ENCODE results near the gene CDC5L. TPM values are rescaled to one million over a fixed set of nuclear protein-coding genes. Genes with fewer than 3 reads are reported as not detected.

Gene CDC5L
- polyA plus RNA-seq, 4 donors = 31.5 to 48.6 (median 40.7) TPM

DNA sequence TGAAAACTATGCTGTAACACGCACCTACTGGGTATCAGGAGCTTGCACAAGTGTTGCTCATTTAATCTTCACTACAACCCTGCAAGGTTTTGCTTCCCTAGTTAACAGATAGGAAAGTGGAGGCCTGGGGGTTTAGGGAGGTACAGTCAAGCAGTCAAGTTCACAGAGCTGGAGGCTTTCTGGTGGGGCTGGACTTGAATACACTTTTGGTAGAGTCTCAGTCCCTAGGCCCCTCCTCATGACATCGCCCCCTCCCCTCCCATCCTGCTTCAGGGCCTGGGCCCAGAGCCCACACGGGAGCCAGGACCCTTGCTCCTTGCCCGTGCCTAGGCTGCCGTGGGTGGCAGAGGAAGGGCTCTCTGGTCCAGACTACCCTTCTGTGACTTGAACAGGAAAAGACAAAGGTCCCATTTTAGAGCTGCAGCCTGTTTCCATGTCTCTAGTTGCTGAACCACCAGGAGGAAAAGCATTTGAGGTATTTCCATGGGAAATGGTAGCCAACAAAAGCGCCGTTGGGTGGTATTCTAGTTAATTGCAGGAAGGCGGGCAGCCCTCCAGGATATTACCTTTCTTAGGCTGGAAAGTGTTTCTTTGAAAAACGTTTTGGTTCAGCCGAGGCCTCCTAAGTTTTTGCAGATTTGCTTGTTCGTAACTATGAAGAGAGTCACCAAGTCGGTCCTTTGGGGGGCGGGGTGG is 84.9 kb downstream of the CDC5L start:
- DNase-seq (ENCODE audit: low read depth in 4 of 4, low spot score in 3 of 4) = no peak

DNA sequence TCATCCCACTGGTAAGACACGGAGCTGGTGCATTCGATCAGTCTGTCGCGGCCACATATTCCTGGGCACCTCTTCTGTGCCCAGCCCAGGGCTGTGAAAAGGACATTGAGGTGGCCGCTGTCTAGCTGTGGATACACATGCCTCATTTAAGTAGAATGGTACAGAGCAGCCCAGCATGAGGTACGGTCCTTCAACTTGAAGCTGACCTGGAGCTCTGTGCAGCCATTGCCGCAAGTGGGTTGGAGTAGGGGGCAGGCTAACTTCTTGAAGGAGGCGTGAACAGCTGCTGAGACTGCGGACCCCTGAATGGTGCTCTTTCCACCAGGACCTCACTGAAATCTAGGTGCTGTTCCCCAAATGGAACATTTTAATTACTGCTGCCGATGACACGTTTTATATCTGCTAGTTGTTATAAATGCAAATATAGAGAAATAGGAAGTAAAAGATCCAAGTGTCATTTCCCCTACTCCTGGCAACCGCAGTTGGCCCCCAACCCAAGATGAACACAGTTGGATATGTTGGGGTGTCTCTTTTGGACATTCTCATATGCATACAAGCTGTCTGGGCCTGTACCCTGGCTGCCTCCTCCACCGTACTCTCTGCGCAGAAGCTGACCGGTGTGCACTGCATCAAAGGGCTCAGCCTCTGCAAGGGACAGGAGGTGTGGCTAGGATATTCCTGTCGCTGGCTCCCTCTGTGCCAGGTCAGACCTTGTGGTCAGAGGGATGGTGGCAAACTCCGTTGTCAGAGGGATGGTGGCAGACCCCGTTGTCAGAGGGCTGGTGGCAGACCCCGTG is 86.1 kb downstream of the CDC5L start:
- DNase-seq (ENCODE audit: low read depth in 4 of 4, low spot score in 3 of 4) = no peak

DNA sequence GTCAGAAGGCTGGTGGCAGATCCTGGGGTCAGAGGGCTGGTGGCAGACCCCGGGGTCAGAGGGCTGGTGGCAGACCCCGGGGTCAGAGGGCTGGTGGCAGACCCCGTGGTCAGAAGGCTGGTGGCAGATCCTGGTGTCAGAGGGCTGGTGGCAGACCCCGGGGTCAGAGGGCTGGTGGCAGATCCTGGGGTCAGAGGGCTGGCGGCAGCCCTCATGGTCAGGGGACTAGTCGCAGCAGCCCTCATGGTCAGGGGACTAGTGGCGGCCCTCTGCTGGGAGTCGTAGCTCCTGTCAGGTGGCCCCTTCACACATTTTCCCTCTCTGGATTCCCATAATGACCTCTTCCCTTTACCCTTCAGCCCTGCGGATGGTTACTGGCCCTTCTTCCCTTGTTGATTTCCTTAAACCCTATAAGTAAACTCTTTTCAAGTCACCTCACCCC is 86.7 kb downstream of the CDC5L start:
- DNase-seq (ENCODE audit: low read depth in 4 of 4, low spot score in 3 of 4) = no peak

GRCh38 chr6:44474643-44475042 is 87.1 kb downstream of the CDC5L start:
- DNase-seq (ENCODE audit: low read depth in 4 of 4, low spot score in 3 of 4) = no peak

- no peak for DNase-seq (ENCODE audit: low read depth in 4 of 4, low spot score in 3 of 4)
Observed at GRCh38 chr6:44475417-44475778, 87.9 kb downstream of the CDC5L start.

- DNase-seq (ENCODE audit: low read depth in 4 of 4, low spot score in 3 of 4) = peak; percentile 64 to 74 (median 73)
Observed at GRCh38 chr6:44475779-44476434, 88.4 kb downstream of the CDC5L start.

GRCh38 chr6:44476849-44477248 is 89.3 kb downstream of the CDC5L start:
- DNase-seq (ENCODE audit: low read depth in 4 of 4, low spot score in 3 of 4) = no peak

DNA sequence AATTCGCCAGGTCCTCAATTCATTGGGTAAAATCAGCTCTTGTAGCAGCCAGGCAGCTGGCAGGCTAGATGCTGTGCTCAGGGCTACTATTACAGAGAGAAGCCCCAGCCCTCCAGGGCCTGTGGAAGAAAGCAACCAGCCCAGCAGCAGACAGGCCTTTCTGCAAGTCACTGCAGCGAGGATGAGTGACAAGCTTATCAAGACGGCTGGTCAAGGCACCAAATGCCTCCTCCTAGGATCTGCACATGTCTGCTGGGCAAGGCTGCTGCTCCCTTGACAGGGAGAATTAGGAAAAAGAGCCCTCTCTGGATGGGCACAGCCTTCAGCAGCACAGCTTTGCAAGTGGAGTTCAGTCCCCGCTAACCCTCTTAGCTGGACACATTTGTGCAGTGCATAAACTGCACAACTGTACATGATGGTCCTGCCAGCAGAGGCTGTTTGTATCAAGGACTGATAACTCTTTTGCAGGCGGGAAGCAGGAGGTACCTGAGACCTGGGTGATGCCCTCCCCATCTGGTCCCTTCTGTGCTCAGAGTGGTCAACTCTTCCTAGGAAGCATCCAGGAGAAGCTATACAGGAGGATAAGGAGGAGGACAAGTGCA is 89.9 kb downstream of the CDC5L start:
- no peak for DNase-seq (ENCODE audit: low read depth in 4 of 4, low spot score in 3 of 4)

DNA sequence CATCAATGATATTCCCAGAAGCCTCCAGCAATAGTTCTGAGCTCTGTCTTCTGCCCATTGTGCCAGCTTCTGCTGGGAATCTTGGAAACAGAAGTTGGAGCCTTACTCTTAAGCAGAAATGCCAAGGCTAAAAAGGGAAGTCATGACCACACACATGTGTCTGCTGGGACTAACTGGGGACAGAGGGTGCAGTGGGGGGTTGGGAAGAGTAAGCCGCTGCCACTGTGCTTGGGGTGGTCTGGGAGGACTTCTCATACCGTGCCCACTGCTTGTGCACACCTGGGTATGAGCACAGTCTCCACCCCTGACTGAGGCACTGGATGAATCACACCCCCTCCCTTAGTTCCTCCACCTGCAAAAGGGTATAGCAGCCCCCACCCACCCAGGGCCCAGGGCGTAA is 90.7 kb downstream of the CDC5L start:
- no peak for DNase-seq (ENCODE audit: low read depth in 4 of 4, low spot score in 3 of 4)

DNA sequence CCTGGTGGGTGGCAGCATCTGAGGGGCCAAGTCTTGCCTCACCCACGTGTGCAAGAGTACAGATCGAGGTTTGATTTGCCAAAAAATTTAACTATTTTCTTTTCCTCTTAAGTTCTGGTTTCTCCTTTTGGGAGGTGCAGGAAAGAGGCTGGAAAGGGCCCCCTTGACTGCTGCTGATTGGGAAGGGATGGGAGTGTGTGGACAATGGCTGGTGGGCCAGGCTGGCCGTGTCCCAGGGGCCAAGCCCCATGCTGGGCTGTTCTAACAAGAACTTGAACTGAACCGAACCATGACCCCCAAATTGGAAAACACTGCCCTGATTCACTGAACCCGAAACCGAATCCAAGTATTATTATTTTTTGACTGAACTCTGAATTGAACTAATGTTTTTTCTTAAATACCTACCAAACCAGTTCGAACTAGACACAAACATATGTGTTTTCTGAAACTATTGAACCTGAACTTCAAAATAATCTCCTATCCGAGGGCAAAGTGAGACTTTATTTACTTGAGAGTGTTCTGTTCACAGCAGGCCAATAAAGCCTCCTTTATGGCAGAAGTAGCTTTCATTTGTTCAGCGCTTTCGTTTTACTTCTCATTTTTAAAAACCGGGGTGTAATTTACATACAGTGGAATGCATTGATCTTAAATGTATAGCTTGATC is 91.2 kb downstream of the CDC5L start:
- no peak for DNase-seq (ENCODE audit: low read depth in 4 of 4, low spot score in 3 of 4)

DNA sequence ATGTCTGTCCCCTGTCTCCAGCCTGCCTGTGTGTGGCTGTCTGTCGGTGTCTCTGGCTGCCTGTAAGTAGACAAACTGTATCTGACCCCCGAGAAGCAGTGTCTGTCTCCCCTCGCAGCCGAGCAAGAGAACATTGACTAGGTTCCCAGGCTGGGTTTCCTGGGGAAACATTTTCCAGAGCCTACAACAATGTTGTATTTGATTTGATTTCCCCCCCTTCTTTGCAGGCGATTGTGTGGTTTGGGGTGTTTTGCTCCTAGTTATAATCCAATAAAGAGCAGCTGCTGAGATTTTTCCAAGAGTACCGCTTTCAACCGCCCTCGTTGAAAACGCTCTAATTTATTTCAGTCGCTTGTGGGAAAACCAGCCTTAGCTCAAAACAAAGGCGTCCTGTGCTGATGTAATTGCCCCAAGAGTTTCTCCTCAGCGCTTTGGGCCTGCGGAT is 92.6 kb downstream of the CDC5L start:
- DNase-seq (ENCODE audit: low read depth in 4 of 4, low spot score in 3 of 4) = no peak

GRCh38 chr6:44481056-44481455 is 93.5 kb downstream of the CDC5L start:
- no peak for DNase-seq (ENCODE audit: low read depth in 4 of 4, low spot score in 3 of 4)

DNA sequence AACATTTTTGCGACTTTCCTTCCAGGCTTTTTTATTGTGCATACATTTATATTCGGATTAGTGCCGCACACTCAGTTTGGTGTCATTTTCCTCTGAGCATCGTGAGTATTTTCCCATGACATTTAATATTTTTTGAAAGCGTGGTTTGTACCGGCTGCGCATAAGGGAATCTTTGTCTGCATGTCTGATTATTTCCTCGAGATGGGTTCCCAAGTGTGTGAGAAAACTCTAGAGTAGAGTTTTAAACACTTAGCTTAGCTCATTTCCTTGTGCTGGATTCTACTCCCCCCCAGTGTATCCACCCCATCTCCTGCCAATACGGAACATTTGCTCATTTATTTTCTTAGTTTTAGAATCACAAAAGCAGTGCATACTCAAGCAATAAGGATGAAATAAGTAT is 94.3 kb downstream of the CDC5L start:
- DNase-seq (ENCODE audit: low read depth in 4 of 4, low spot score in 3 of 4) = no peak

DNA sequence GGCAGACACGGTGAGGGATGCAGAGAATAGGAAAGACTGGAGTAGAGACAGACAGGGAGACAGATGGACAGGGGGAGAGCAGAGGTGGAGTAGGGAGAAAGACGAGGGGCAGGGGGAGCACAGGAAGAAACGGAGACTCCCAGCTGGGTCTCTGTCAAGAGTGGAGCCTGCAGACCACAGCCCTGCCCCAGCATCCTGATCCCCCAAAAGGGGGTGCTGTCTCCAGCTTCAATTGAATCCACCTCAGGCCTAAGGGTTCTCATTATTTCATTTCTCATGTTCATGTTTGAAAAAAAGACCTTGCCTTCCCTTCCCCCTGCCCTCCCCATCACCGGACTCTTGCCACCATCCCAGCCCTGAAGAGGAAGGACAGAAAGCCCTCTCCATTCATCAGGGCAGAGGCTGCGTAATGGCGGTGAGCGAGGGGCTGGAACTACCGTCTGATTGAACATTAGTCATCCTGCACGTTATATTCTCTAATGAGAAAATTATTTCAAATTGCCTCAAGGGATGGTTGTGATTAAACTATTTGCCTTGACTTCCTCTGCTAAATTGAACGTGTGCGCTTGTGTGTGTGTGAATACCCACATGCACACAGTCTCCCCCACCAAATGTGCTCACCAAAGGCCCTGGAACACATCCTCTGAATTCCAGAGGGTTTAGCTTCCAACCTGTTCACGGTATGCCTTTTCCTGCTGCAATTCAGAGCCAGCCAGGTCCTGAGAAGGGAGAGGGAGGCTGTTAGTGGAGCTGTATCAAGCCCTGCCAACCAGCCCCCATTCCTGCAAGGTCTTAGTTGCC is 98.3 kb downstream of the CDC5L start:
- DNase-seq (ENCODE audit: low read depth in 4 of 4, low spot score in 3 of 4) = no peak

GRCh38 chr6:44487002-44487401 is 99.5 kb downstream of the CDC5L start:
- no peak for DNase-seq (ENCODE audit: low read depth in 4 of 4, low spot score in 3 of 4)

- no peak for DNase-seq (ENCODE audit: low read depth in 4 of 4, low spot score in 3 of 4)
Observed at GRCh38 chr6:44487586-44487985, 100.1 kb downstream of the CDC5L start.

DNA sequence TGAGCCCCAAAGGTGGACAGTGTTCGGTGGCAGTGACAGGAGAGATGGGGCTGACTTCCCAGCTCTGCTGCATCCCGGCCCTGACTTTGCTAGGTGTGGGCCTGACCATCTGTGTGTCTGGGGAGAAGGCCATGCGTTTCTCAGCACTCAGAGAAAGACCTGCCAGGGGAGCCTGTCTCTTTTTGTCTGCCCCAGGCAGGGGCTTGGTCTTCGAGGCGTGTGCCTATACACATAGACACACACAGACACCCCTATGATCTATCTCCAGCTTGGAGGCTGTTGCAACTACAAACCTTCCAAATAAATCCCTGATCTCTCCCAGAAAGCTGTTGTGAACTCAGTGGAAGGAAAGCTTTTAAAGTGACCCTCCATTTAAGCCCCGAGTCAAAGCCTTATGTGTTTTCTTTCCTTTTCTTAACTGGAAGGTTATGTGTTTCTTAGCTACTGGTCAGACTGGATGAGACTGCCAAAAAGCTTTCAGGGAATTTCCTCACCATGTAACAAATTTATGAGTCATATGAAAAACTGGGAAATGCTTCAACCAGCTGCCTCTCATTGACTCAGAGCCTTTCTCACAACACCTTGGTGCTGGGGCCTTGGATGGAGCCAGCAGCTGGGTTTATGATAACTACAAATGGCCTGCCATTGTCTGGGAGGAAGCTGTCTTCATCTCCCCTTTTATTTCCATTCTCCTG is 102.6 kb downstream of the CDC5L start:
- no peak for DNase-seq (ENCODE audit: low read depth in 4 of 4, low spot score in 3 of 4)

GRCh38 chr6:44493132-44493531 is 105.6 kb downstream of the CDC5L start:
- DNase-seq (ENCODE audit: low read depth in 4 of 4, low spot score in 3 of 4) = no peak

DNA sequence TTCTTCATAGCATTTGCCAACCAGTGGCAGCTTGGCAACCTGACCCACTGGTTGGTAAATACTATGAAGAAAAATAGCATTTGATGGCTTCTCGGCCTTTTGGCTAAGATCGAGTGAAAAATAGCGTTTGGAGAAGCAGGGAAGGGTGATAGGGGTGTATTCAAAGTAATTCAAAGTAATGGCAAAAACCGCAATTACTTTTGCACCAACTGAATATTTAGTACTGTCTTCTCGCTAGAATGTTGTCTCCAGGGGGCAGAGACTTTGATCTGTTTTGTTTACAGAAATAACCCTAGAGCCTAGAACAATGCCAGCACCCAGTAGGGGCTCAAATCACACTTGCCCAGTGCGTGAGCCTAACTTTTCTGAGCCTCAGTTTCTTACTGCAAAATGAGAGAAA is 106.1 kb downstream of the CDC5L start:
- DNase-seq (ENCODE audit: low read depth in 4 of 4, low spot score in 3 of 4) = no peak
